Measurements from ENCODE around the gene SLC10A7. TPM values are rescaled to one million over a fixed set of nuclear protein-coding genes. Genes with fewer than 3 reads are reported as not detected.

SLC10A7 gene
- total and polyA plus RNA-seq, 2 of the 8 experiments (the other 6 are each of a cell fraction or from before 2014, with no cell fraction given), result 2.5 to 2.9 TPM

GRCh38 chr4:146308951-146309350 lies 212.8 kb downstream of the SLC10A7 start:
- no peak for DNase-seq (ENCODE audit: low read depth in 1 of 2, low spot score in 2 of 2)

More at GRCh38 chr4:146308951-146309350, 212.8 kb downstream of the SLC10A7 start:
- no peak for TF ChIP-seq USF2 (IDR thresholded peaks at IDR 0.05; ENCODE audit: low read length)
- no peak for TF ChIP-seq EP300 (IDR thresholded peaks at IDR 0.05; ENCODE audit: borderline replicate concordance in 1 of 2, low read depth in 2 of 2, low read length in 2 of 2)
- TF ChIP-seq ATF2 (IDR thresholded peaks at IDR 0.05; ENCODE audit: low read length), result no peak
- no peak for TF ChIP-seq KDM4A (IDR thresholded peaks at IDR 0.05; ENCODE audit: low read depth, low read length, severe bottlenecking)
- no peak for TF ChIP-seq YY1 (IDR thresholded peaks at IDR 0.05; ENCODE audit: low read depth, low read length)
- TF ChIP-seq TBP (IDR thresholded peaks at IDR 0.05; ENCODE audit: low read depth, low read length), result no peak
- TF ChIP-seq TCF12 (IDR thresholded peaks at IDR 0.05; ENCODE audit: low read depth, low read length), result no peak
- no peak for TF ChIP-seq GABPA (IDR thresholded peaks at IDR 0.05; ENCODE audit: borderline replicate concordance, insufficient read depth, low read length)
- TF ChIP-seq SP4 (IDR thresholded peaks at IDR 0.05; ENCODE audit: low read length), result no peak
- H3K27ac ChIP-seq (ENCODE audit: low read depth, low read length), result no peak overlapping the region
- H2BK120ac ChIP-seq (replicated peaks; ENCODE audit: low read depth, low read length), result no peak overlapping the region
- H3K4me2 ChIP-seq (ENCODE audit: insufficient read depth in 1 of 2, low read depth in 2 of 2, low read length in 2 of 2), result no peak overlapping the region
- 90% methylated on average over 5 of the region's 5 CpGs; no CpG with 5 or more reads in 1 of the 2 experiments for WGBS, 2 experiments (ENCODE audit: extremely low coverage in 1 of 2, insufficient coverage in 1 of 2, insufficient read length in 1 of 2, insufficient replicate concordance in 2 of 2, low coverage in 1 of 2, low lambda C conversion rate in 2 of 2, missing lambda C conversion rate in 1 of 2)
- H3K4me3 ChIP-seq (ENCODE audit: extremely low read depth in 1 of 4, insufficient read depth in 2 of 4, low read depth in 3 of 4, low read length in 4 of 4), result no peak overlapping the region
- no peak overlapping the region for H3K23ac ChIP-seq (ENCODE audit: insufficient read length)
- no peak overlapping the region for H4K8ac ChIP-seq (ENCODE audit: extremely low read depth, insufficient read depth, low read length)
- FAIRE-seq, result no peak
- no peak overlapping the region for H2BK12ac ChIP-seq (ENCODE audit: low read depth, low read length)
- POLR2A ChIA-PET (ENCODE audit: partially characterized antibody), result no interaction called here
- H2BK15ac ChIP-seq (ENCODE audit: low read length), result no peak overlapping the region
- H3K9ac ChIP-seq (replicated peaks in 1 of 4; ENCODE audit: extremely low read depth in 1 of 4, low read depth in 3 of 4, low read length in 3 of 4), result no peak overlapping the region
- H3K27me3 ChIP-seq (replicated peaks in 1 of 4; ENCODE audit: control insufficient read depth in 3 of 4, extremely low read depth in 1 of 4, insufficient read depth in 3 of 4, low read length in 3 of 4), result no peaks in the 10 kb centered on the region; a peak in 1 of 7 replicates
- no peaks in the 10 kb centered on the region for H3K36me3 ChIP-seq (ENCODE audit: control insufficient read depth in 2 of 4, insufficient read depth in 4 of 4, low read length in 3 of 4)
- no peak overlapping the region for H4K5ac ChIP-seq (ENCODE audit: insufficient read length, low read depth, low read length)
- H2AFZ ChIP-seq (ENCODE audit: low read length), result no peak overlapping the region
- H3K56ac ChIP-seq (replicated peaks; ENCODE audit: insufficient read length, low read depth, low read length), result no peak overlapping the region
- H3K79me1 ChIP-seq (ENCODE audit: low read depth, low read length), result no peaks in the 10 kb centered on the region
- H3K14ac ChIP-seq (ENCODE audit: insufficient read length), result no peak overlapping the region
- no peaks in the 10 kb centered on the region for H3K23me2 ChIP-seq (ENCODE audit: low read depth, low read length)
- H3K4me1 ChIP-seq (replicated peaks in 1 of 4; ENCODE audit: control insufficient read depth in 3 of 4, insufficient read depth in 4 of 4, low read length in 3 of 4), result no peaks in the 10 kb centered on the region
- CTCF ChIA-PET (ENCODE audit: partially characterized antibody), result no interaction called here
- H3K79me2 ChIP-seq (ENCODE audit: control insufficient read depth in 1 of 2, insufficient read depth in 2 of 2, low read length in 2 of 2), result no peaks in the 10 kb centered on the region
- no peaks in the 10 kb centered on the region for H3K9me3 ChIP-seq (ENCODE audit: insufficient read depth in 2 of 2, low read depth in 1 of 2, low read length in 1 of 2)
- H4K91ac ChIP-seq (replicated peaks; ENCODE audit: insufficient read length, low read length), result no peak overlapping the region
- no peak overlapping the region for H2BK5ac ChIP-seq (ENCODE audit: low read depth, low read length)
- no peak overlapping the region for H3K4ac ChIP-seq (replicated peaks; ENCODE audit: insufficient read length, low read depth, low read length)
- no peak overlapping the region for H2AK5ac ChIP-seq (ENCODE audit: low read depth, low read length)
- no peak overlapping the region for H2BK20ac ChIP-seq (ENCODE audit: low read length)
- H4K20me1 ChIP-seq (replicated peaks in 1 of 2; ENCODE audit: control insufficient read depth in 1 of 2, insufficient read depth in 2 of 2, low read length in 2 of 2), result no peaks in the 10 kb centered on the region
- no peak overlapping the region for H3K18ac ChIP-seq (ENCODE audit: extremely low read depth, low read length)
